Neural progenitor cell (in vitro differentiated cells): ENCODE measurements around the gene IER5.

Source experiments
- EZH2 ChIP-seq: fragments of 200-600 bp; sonication (generic); IDR thresholded peaks from 2 replicates; pipeline ENCODE4 v1.6.1; 2017; ENCODE audit warnings: antibody characterized with exemption, mild to moderate bottlenecking, moderate library complexity
- EZH2phosphoT487 ChIP-seq: fragments of 200-600 bp; sonication (generic); IDR thresholded peaks from 2 replicates; pipeline ENCODE4 v1.6.1; 2017; ENCODE audit warnings: antibody characterized with exemption
- TF ChIP-seq, protein P1 (sequence below): fragments of 200-600 bp; sonication (generic); IDR thresholded peaks from 2 replicates; pipeline ENCODE4 v1.5.1; 2017; ENCODE audit warnings: antibody characterized with exemption, mild to moderate bottlenecking

DNA sequence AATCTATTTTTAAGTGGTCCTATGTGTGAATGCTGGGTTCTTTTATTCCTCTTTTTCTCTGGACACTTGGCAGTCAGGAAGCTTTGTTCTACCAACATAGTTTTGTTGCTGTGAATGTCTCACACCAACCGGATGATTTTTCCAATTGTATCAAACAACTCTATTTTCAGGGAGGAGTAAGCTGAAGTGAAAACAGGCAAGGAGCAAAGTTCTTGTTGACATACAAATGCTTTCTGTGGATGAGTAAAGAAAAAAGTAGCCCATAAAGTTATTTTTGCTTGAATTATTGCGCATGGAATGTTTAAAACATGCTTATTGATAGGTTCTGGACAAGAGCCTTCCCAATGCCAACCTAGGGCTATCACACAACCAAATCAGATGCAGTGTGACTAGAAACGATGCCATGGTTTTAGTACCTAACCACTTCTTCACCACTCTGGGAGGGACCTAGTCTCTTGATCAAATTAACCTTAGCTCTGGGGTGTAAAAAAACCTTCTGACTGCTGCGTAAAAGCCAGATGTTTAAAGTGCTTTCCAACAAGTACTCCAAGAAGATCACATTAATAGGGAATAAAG, 4.5 kb downstream of the IER5 start:
- TF ChIP-seq, protein P1, sequence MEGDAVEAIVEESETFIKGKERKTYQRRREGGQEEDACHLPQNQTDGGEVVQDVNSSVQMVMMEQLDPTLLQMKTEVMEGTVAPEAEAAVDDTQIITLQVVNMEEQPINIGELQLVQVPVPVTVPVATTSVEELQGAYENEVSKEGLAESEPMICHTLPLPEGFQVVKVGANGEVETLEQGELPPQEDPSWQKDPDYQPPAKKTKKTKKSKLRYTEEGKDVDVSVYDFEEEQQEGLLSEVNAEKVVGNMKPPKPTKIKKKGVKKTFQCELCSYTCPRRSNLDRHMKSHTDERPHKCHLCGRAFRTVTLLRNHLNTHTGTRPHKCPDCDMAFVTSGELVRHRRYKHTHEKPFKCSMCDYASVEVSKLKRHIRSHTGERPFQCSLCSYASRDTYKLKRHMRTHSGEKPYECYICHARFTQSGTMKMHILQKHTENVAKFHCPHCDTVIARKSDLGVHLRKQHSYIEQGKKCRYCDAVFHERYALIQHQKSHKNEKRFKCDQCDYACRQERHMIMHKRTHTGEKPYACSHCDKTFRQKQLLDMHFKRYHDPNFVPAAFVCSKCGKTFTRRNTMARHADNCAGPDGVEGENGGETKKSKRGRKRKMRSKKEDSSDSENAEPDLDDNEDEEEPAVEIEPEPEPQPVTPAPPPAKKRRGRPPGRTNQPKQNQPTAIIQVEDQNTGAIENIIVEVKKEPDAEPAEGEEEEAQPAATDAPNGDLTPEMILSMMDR = no peak
- TF ChIP-seq EZH2 = no peak
- no peak for TF ChIP-seq EZH2phosphoT487
